Measurements from ENCODE around the gene GHRL. TPM values are rescaled to one million over a fixed set of nuclear protein-coding genes. Genes with fewer than 3 reads are reported as not detected.
"Not testable (repeated sequence)": the region's sequence is repeated elsewhere in the genome, so short reads cannot be mapped to it uniquely, and the experiment has no call there.

The GHRL gene
- polyA plus RNA-seq, 1 donor, result 0.89 TPM

GRCh38 chr3:10273702-10274305, 18.9 kb downstream of the GHRL start:
- DNase-seq (ENCODE audit: low read depth), result no peak

DNA sequence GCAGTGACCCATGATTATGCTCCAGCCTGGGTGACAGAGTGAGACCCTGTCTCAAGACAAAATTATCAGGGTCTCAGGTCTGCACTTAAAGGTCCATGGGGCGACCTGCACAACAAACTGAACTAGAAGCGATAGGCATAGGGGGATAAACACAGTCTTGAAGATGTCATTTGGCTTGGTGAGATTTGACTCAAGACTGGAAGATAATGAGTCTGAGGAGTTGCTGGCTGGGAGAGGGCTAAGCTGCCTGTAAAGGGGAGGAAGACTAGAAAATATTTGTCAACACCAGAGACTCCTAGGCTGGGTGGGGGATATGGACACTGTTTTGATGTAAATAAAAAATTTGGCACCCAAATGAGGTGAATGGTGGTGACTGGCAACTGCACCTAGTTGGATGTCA, 19.8 kb downstream of the GHRL start:
- DNase-seq (ENCODE audit: low read depth), result no peak

DNA sequence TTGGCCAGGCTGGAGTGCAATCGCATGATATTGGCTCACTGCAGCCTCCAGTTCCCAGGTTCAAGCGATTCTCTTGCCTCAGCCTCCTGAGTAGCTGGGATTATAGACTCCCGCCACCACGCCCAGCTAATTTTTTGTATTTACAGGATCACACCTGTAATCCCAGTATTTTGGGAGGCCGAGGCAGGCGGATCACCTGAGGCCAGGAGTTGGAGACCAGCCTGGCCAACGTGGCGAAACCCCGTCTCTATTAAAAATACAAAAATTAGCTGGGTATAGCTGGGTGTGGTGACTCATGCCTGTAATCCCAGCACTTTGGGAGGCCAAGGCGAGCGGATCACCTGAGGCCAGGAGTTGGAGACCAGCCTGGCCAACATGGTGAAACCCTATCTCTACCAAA, 20.3 kb downstream of the GHRL start:
- not testable (repeated sequence) for DNase-seq (ENCODE audit: low read depth)

DNA sequence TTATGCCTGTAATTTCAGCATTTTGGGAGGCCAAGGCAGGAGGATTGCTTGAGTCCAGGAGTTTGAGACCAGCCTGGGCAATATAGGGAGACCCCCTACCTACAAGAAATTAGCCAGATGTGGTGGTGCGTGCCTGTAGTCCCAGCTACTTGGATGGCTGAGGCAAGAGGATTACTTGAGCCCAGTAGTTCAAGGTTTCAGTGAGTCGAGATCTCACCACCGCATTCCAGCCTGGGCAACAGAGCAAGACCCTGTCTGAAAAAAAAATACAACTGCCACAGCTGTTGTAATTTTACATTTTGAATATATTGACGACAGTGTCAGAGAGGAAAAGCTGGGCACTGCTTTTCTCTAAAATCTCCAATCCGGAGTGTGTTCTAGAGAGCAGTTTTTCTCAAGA, 23.3 kb downstream of the GHRL start:
- DNase-seq (ENCODE audit: low read depth), result no peak

DNA sequence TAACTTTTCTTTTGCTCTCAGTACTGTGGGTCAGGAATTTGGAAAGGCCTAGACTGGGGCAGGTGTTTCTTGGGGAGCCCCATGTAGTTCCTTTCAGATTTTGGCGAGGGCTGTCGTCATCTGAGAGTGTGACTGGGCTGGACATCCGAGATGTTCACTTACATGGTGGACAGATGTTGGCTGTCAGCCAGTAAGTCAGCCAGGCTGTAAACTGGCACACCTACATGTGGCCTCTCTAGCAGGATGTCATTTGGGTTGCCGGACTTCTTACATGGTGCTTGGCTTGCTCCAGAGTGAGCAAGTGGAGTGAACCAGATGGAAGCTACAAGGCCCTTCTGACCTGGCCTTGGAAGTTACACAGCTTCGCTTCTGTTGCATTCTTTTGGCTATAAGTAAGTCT, 23.8 kb downstream of the GHRL start:
- DNase-seq (ENCODE audit: low read depth), result no peak

- no peak for DNase-seq (ENCODE audit: low read depth)
Observed at GRCh38 chr3:10268116-10268515, 24.6 kb downstream of the GHRL start.

DNA sequence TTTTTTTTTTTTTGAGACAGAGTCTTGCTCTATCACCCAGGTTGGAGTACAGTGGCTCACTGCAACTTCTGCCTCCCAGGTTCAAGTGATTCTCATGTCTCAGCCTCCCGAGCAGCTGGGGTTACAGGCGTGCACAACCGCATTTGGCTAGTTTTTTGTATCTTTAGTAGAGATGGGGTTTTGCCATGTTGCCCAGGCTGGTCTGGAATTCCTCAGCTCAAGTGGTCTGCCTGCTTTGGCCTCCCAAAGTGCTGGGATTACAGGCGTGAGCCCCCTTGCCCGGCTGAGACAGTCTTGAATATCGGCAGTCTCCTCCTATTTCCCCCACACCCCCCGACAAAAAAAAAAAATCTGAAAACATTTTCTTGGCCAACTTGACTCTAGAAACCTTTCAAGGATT, 25.8 kb downstream of the GHRL start:
- not testable (repeated sequence) for DNase-seq (ENCODE audit: low read depth)

DNA sequence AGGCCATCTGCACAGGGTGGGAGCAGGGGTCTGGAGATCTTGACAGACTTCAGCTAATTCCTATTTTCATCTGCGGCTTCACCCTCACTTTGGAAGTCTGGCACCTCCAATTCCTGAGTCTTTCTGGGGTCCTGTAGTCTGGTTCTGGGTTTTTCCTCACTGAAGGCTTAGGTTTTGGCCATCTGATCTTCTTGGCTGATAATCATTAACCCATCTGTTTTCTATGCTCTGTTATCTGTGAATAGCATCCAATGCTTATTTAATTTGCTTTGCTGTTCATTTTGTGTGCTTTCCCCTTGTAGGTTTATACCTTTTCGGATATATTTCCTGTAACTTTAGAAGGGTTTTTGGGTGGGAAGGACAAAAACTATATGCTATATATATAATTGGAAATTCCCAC, 26.9 kb downstream of the GHRL start:
- no peak for DNase-seq (ENCODE audit: low read depth)

DNA sequence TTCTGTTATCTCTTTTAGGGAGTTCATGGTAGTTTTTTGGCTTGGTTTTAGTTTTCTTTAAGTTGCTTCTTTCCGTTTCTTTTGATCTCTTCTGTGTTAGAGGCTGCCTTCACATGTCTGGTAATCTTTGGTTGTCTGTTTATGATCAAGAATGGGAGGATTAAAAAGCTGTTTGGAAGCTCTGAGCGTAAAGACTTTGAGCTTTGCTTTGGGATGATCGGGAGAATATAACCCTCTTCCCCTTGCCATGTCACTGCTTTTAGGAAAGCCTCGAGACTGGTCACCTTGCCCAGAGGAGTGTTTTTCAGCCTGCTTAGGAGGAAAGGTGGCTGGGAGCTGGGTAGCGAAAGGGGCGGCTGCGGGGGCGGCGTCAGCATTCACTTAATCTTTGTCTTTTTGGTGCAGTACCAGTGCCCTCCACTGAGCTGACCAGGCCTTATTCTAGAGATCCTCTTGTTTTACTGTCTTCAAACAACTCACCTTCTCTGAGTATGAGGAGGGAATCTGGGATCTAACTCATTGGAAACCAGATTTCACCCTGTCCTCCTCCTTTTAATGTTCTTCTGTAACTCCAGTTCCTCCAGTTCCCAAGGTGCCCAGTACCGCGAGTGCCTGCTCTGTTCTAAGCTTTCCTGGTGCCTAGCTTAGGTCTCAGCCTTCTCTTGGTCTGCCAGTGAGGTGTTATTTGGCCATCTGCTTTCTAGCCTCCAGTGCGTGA, 28.9 kb downstream of the GHRL start:
- DNase-seq (ENCODE audit: low read depth), result no peak

- no peak for DNase-seq (ENCODE audit: low read depth)
Observed at GRCh38 chr3:10262027-10262426, 30.7 kb downstream of the GHRL start.

GRCh38 chr3:10260211-10260701, 32.5 kb downstream of the GHRL start:
- DNase-seq (ENCODE audit: low read depth), result no peak

DNA sequence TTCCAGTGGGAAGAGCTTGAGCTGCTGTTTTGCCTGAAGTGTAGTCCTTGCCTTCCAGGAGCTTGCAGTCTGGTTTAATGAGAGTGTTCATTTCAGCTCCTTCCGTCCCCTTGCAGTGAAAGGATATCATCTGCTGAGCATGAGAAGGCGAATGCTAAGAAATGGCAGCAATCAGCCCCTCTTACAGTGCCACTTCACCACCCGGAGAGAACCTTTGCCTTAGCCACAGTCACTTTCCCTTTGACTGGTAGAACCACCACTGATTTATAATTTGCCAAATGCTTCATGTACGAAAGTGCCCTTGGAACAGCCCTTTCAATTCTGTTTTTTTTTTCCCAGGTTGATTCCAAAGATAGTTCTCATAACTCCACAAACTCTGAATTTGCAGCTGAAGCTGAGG, 32.9 kb downstream of the GHRL start:
- no peak for DNase-seq (ENCODE audit: low read depth)

DNA sequence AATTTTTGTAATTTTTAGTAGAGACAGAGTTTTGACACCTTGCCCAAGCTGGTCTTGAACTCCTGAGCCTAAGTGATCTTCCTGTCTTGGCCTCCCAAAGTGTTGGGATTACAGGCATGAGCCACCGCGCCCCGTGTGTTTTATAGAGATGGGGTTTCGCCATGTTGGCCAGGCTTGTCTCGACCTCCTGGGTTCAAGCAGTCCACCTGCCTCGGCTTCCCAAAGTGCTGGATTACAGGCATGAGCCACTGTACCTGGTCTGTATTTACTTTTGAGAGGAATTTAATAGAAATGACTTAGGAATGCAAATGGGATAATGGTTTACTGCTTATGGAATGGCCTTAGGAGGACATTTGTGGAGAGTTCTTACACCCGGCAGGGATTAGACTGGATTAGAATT, 33.7 kb downstream of the GHRL start:
- DNase-seq (ENCODE audit: low read depth), result no peak

DNA sequence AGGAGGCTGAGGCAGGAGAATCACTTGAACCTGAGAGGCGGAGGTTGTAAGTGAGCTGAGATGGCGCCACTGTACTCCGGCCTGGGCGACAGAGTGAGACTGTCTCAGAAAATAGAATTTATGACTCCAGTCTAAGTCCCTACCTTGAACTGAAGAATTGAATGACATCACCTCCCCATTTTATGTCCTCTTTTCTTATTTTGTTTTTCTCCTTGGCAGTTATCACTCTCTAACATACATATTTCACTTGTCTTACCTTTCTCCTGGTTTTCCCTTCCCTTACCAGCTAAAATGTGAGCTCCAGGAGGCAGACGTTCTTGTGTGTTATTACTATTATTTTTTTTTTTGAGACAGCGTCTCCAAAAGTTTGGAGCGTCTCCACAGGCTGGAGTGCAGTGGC, 36.9 kb downstream of the GHRL start:
- no peak for DNase-seq (ENCODE audit: low read depth)

DNA sequence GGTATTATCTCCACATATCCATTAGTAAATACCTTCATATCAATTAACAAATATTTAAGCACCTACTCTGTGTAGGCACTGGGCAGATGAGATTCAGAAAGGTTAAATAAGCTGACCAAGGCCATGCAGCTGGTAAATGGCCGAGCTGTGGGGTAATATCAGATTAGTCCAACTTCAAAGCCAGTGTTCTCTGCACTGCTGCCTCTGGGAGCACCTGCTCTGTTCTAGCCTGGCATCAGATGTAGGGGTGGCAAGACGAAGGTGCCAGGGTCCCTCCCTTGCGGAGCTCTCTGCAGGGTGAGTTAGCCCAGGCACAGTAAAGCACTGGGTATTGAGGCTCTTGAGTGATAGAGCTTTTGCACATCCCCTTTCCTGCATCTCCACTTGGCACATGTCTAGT, 39.0 kb downstream of the GHRL start:
- no peak for DNase-seq (ENCODE audit: low read depth)

GRCh38 chr3:10251006-10251405, 41.7 kb downstream of the GHRL start:
- DNase-seq (ENCODE audit: low read depth), result no peak

DNA sequence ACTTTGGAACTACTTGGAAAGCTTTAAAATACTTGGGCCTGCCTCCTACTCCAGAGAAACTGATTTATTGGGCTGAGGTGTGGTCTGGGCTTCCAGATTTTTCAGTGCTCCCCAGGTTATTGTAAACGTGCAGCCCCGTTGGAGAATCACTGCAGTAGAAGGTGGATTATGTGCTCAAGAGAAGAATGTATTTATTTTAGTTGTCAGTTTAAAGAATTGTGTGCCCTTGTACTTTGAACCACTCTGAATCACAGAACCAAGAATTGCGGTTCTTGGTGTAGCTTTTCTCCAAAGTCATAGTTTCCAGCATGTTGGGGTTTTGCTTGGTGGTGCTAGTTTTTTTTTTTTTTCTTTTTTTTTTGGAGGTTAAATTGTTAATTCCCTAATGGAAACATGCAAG, 42.9 kb downstream of the GHRL start:
- DNase-seq (ENCODE audit: low read depth), result no peak

- no peak for DNase-seq (ENCODE audit: low read depth)
Observed at GRCh38 chr3:10248984-10249748, 43.6 kb downstream of the GHRL start.

DNA sequence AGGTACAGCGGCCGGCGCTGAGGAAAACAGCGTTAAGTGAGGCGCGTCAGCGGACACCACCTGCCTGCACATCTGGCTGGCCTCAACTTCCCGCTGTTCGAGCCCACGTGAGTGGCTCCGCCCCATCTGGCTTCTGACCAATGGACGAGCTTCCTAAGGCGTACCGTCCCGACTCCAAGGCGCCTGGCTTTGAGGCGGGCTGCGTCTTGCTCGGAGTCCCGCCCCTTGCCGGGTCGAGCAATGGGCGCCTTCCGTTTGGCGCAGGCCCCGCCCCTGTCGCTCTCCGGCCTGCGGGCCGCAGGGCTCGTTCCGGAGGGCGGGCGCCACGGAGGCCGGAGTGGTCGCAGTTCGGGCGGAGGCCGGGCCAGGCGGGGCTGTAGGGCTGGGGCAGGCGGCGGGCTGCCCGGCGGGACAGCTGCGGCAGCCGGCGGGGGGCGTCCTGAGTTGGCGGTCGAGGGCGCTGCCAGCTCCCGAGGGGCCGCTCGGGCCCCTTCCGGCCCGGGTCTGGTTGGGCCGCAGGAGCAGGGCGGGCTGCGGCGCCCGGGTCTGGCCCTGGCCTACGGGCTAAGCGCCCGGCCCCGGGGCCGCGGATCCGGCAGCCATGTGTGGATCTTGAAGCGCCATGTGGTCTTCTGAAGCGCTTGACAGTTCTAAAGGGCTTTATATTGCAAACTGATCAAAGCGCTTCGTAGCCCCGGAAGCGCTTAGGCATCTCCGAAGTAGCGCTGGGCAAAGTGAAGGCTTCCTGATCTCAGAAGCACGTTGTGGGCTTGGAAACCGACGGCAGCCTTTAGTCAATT, 44.4 kb downstream of the GHRL start, which contains the start of gene TATDN2:
TSS of gene TATDN2 (plus strand) at position 276 of the 800 bp plus-strand sequence. CDS start 742 bp downstream, outside the sequence.
- DNase-seq (ENCODE audit: low read depth), result peak; percentile 94

DNA sequence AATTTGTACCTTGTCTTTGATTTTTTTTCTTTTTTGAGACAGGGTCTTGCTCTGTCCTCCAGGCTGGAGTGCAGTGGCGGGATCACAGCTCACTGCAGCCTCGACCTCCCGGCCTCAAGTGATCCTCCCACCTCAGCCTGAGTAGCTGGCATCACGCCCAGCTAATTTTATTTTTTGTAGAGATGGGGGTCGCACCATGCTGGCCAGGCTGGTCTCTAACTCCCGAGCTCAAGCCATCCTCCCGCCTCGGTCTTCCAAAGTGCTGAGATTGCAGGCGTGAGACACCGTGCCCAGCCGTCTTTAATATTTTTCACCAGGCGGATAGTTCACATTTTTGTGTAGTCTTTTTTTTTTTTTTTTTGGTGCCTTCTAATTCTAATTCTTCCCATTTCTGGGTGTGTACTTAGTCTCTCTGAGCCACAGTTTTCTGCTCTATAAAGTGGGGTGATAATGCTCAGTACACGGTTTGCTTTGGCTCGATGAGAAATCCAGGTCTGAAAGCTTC, 45.0 kb downstream of the GHRL start:
- no peak for DNase-seq (ENCODE audit: low read depth)

DNA sequence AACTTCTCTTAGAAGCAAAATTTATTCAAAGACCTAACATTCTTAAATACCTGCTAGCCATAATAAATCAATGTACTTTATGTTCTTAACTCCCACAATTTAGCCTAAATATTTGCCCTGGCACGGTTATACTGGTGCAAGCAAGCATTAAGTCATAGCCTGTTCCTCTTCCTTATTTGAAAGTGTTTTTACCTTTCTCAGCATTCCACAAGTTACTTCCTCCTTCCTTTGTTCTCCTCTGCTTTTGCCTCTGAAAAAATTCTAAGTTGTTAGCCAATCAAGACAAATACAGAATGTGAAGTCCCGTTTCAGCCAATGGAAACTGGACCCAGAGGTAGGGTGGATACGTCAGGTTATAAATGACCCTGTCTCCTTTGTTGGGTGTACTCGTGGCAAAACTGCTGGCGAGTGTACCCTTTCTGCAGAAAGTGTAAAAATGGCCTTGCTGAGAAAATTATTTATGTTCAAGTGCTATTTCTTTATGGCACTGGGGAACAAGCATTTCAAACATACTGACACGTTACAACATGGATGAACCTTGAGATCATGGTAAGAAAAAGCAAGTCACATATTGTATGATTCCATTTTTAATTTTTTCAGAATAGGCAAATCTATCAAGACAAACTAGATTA, 47.5 kb downstream of the GHRL start:
- DNase-seq (ENCODE audit: low read depth), result no peak

All from forelimb muscle (tissue), 1 donor.